Measurements from ENCODE around the gene PI4KB.
"Not testable (repeated sequence)": the region's sequence is repeated elsewhere in the genome, so short reads cannot be mapped to it uniquely, and the experiment has no call there.

PI4KB gene

DNA sequence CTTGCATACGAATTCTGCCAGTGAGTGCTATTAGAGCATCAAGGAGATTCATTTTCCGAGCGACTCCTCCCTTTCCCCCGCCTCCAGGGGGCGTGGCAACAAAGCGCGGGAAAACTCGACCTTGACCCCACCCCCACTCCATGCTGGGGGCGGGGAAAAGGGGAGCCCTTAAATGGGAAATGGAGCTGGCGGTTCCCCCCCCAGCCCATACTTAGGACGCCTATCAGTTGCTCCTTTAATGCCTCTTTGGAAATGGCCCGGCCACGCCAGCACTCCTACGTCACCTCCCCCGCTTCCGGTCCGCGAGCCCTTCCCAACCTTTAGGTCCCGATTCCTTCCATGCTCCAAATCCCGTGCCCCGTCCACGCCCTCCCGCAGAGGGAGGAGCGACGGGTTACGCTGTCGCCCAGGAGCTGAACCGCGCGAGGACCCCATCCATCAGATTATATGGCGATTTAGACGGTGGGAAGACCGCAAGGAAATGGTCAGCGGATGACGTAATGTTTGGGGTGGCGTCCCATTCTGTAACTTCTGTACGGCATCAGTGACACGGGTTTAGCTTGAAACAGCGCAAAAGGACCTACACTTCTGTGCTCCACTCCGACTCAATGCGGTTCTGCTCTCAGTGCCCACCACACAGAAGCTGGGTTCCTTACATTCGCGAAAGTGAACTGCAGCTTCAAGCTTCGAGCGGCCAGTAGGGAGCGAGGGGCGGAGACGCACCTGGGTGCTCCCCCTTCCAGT lies 45.8 kb downstream of the PI4KB start:
- DNase-seq (ENCODE audit: low read depth): peak; percentile 91

DNA sequence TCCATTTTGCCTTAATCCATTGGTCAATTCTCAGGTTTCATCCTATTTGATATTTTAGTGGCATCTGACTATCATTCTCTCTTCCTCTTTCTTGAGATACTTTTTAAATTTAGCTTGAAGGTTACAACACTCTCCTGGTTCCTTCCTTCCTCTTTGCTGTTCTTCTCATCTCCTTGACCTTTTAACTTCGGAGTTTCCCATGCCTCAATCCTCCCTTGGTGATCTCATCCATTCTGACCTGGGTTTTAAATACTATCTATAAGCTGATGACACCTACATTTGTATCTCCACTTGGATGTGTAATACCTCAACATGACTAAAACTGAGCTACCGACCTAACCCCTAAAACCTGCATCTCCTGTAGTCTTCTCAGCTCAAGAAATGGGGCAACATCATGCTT lies 50.0 kb downstream of the PI4KB start:
- no peak for DNase-seq (ENCODE audit: low read depth)

DNA sequence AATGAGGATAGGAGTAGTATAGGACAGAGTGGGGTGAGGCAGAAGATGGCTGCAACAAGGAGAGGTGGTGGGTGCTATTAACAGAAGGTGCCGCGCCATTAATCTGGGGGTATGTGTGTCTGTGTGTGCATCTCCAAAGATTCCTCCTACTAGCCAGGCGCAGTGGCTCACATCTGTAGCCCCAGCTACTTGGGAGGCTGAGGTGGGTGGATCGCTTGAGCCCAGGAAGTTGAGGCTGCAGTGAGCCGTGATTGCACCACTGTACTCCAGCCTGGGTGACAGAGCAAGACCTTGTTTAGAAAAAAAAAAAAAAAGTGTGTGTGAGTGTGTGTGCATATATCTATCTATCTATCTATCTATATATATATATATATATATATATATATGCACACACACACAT lies 51.9 kb downstream of the PI4KB start:
- not testable (repeated sequence) for DNase-seq (ENCODE audit: low read depth)

DNA sequence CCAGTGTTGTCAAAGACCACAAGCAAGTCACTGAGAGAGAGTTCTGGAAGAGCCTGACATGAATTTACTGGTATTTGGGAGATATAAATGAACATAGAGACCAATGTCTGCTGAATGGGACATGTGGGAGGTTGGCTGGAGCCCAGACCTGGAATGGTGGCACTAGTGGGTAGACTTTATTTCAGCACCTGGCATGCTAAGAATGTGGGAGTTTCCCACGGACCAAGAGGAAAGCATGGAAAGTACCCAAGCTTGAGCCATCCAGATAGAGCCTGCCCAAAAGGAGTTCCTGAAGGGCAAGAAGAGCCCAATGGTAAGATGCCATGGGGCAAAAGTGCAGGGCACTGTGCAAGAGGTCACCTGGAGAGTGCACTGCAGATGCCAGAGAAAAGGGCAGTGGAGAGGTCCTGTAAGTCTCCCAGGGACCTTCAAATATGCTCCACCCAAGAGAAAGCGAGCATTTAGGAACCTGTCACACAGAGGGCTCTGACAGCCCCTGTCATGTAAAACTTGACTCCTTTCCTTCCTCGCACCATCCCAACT lies 53.2 kb downstream of the PI4KB start:
- DNase-seq (ENCODE audit: low read depth): no peak

DNA sequence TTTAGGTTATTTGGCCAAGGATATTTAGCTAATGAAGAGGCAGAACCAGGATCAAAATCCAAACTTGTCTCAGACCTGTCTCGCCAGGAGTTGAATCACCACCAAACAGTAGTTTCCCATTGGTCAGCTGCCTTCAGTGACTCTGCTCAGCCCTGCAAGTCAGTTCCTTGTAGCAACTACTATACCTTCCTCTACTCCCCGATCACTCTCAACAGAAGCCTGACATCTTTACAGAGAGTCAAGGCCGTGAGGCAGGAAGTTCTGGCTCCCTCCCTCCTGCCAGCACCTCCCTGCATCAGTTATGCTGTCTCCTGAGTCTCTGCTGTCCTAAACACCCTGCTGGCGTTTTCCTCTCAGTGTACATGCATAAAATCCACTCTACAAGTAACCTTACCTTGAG lies 59.5 kb downstream of the PI4KB start:
- no peak for DNase-seq (ENCODE audit: low read depth)

DNA sequence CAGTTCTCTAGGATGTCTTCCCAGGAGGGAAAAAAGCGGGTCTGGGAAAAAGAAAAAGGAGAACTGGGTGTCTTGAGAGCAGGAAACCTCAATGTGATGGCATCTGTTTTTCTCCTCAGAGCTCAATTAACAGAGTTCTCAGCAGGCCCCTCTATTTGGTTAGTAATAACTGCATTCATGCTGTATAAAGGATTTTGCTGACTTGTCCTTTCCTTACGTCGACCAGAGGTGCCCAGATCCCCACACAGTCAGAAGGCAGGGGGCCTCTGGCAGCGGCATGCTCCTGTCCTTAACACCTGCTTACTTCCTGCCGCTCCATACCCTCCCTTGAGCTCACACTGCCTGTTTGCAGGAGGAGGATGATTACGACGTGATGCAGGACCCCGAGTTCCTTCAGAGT lies 60.4 kb downstream of the PI4KB start:
- no peak for DNase-seq (ENCODE audit: low read depth)

DNA sequence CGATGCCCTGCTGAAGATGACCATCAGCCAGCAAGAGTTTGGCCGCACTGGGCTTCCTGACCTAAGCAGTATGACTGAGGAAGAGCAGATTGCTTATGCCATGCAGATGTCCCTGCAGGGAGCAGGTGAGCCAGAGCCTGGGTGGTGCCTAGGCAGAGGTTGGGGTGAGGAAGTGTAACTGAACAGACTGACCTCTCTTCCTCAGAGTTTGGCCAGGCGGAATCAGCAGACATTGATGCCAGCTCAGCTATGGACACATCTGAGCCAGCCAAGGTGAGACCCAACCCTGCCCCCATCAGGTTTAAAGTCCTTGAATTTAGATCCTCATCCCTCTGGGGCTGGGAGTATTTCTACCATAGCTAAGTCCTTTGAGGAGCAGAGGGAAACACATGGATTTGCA lies 60.9 kb downstream of the PI4KB start:
- no peak for DNase-seq (ENCODE audit: low read depth)

DNA sequence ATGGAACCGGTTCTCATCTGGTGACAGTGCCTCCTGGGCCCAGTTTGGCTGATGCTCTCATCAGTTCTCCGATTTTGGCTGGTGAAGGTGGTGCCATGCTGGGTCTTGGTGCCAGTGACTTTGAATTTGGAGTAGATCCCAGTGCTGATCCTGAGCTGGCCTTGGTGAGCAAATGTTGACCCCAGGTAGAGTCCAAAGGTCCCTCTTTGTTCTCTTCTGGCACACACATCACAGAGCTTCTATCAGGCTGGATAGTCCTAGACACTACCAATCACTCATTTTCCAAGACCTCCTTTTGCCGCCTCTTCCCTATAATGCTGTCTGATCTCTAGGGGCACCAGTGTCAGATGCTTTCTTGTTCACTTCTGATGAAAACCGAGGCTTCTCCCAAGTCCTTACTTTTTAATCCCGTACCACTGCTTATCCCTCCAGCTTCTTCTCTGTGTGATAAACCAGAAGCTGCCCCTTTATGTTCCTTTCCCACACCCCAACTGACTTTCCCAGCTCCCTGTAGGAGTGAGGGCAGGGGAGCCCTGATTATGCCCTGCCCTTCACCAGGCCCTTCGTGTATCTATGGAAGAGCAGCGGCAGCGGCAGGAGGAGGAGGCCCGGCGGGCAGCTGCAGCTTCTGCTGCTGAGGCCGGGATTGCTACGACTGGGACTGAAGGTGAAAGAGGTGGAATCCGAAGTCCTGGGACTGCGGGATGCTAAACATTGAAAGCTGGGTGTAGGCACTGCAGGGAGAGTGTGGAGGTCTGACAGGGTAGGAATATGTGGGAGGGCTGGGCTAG lies 61.6 kb downstream of the PI4KB start:
- no peak for DNase-seq (ENCODE audit: low read depth)

DNA sequence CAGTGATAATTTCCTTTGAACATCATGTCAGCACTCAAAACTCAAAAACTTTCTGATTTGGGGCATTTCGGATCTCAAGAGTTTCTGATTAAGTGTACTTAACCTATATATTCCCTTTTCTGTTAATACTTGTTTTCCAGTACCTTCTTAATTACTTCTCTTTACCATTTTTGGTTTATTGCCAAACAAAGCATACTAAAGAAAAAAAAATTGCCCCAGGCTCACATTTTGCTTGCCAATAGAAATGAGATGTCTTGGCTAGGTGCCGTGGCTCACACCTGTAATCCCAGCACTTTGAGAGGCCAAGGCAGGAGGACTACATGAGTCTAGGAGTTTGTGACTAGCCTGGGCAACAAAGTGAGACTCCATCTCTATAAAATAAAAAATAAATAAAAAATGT lies 67.9 kb downstream of the PI4KB start:
- no peak for DNase-seq (ENCODE audit: low read depth)

DNA sequence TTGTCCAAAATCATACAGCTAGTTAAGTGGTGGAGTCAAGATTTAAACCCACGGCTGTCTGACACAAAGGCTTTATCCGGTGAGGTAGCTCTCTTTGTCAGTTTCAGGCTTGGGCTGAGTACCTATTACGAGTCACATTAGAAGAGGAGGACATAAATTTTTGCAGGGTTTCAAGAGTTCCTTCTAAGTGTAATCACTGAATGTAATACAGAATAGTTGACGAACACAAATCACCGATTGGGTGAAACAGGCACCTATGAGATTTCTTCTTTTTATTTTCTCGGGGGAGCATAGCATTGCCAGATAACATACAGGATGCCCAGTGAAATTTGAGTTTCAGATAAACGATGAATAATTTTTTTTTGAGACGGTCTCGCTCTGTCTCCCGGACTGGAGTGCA lies 71.8 kb downstream of the PI4KB start:
- DNase-seq (ENCODE audit: low read depth): no peak

DNA sequence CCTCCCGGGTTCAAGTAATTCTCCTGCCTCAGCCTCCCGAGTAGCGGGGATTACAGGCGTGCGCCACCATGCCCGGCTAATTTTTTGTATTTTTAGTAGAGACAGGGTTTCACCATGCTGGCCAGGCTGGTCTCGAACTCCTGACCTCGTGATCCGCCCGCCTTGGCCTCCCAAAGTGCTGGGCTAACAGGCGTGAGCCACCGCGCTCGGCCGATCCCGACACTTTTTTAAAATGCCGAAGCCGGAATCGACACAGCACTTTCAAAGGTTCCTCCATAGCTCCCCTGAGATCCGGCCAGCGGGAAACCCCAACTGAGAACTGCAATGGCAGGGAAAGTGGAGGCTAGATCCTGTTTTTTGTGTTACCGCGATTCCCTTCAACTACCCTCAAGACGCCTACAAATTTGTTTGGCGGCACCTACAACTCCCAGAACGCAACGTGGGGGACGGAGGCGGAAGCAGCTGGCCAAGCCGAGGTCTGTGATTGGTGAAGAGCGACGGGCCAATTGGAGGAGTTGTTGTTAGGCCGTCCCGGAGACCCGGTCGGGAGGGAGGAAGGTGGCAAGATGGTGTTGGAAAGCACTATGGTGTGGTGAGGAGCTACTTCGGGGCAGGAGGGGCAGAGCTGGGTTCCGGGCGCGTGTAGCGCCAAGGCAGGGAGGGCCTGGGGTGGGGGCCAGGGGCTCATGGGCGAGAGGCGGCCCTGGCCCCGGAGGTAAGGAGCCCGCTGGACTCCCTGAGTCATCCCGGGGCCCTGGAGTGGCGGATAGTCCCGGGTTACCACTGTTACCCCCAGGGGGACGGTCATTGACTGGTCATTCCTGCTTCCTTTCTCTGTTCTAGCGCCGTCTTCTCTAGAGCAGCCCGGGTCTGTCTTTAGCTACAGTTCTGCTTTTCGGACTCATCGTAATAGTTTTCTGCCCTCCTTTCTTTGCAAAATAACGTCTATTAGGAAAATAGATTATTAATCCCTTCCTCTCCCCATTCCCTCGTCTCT lies 72.7 kb downstream of the PI4KB start, which contains the start of gene PSMD4:
Gene PSMD4 (plus strand): TSS at position 518 of the 997 bp plus-strand sequence. CDS start 49 bp downstream, at position 567.
- peak; percentile 83 for DNase-seq (ENCODE audit: low read depth)

DNA sequence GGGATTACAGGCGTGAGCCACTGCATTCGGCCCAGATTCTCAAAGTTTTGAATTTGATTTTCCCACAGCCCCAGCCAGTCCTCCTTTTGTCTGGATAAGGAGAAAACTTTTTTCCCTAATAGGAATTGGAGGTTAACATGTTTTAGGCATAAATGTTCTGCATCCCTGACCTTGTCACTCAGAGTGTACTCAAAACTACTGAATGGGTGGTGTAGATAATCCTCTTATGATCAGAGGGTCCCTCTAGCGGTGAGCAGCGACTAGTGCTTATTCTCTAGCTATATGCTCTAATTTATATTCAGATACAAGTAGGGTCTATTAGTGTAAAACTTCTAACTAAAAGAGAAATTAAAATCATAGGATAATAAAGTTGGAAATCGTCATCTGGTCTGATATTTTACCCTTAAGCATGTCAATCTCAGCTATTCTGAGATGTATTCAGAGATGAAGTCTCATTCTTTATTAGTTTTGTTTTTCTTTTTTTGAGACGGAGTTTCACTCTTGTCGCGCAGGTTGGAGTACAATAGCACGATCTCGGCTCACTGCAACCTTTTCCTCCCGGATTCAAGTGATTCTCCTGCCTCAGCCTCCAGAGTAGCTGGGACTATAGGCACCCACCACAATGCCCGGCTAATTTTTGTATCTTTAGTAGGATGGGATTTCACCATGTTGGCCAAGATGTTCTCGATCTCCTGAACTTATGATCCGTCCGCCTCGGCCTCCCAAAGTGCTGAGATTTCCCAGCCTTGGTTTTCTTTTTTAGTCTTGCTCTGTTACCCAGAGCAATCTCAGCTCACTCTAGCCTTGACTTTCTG lies 75.4 kb downstream of the PI4KB start:
- DNase-seq (ENCODE audit: low read depth): peak; percentile 20

DNA sequence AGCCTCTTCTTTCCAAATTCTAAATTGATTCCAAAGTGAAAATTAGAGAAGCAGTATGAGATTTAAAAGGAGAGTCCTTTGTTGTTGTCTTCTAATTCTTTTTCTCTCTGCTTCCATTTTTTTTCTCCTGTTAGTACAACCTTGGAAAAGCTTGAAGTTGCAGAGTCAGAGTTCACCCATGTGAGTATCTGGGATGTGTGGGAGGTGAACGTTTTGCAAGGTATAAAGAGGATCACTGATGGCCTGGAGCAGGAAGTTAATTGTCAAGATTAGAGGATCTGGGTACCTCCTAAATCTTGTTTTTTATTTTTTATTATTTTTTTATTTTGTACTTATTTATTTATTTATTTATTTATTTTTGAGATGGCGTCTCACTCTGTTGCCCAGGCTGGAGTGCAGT lies 80.4 kb downstream of the PI4KB start:
- DNase-seq (ENCODE audit: low read depth): no peak

DNA sequence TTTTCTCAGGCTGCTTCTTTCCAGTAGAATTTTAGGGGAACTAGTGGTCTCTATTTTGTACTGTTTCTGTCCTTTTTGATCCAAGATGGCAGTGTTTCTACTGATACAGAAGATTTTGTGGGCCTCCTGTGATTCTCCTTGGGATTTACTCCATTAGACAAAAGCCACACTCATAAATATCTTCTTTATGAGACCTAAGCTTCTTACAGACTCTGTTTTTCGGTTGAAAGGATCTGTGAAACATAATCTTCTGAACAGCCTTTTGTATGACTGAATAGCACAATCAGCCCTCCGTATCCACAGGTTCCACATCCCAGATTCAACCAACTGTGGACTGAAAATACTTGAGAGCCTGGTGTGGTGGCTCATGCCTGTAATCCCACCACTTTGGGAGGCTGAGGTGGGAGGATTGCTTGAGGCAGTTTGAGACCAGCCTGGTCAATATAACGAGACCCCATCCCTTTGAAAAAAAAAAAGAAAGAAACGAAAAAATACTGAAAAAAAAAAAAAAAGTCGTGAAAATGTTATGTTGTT lies 83.5 kb downstream of the PI4KB start:
- DNase-seq (ENCODE audit: low read depth): no peak

DNA sequence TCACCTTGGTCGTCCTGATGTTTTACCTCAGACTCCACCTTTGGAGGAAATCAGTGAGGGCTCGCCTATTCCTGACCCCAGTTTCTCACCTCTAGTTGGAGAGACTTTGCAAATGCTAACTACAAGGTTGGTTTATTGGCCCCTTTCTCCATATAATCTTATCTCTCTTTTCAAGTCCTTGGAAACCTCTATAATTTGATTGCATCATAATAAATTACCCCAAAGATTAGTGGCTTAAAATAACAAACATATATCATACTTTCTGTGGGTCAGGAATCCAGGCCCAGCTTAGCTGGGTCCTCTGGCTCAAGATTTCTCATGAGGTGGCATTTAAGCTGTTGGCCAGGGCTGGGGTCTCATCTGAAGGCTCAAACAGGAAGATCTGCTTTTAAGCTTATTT lies 84.8 kb downstream of the PI4KB start:
- DNase-seq (ENCODE audit: low read depth): no peak
